DND-41 (cell line): ENCODE measurements around the gene SLC30A2.

ENCODE experiments used
- CTCF ChIP-seq: IDR thresholded peaks from 2 replicates; pipeline ENCODE4 v1.5.1; 2012; ENCODE audit warnings: borderline replicate concordance, low read length, moderate library complexity, mild to moderate bottlenecking; ENCODE audit not compliant: poor library complexity, severe bottlenecking; ENCODE audit errors: extremely low read depth
- EZH2 ChIP-seq: IDR thresholded peaks from 3 replicates; pipeline ENCODE4 v1.6.1; 2012; ENCODE audit warnings: borderline replicate concordance, low read depth, mild to moderate bottlenecking, moderate library complexity, low read length, inconsistent platforms; ENCODE audit not compliant: severe bottlenecking

GRCh38 chr1:26016953-26017545 is 28.9 kb downstream of the SLC30A2 start:
- no peak for TF ChIP-seq CTCF
- TF ChIP-seq EZH2, result no peak
